MM.1S (cell line): ENCODE measurements around the gene SOHLH2.

ENCODE experiments used
- DNase-seq: peaks from one replicate; pipeline ENCODE4 v3.0.0-alpha.2; 2015
- H2AFZ ChIP-seq: fragments of 300-600 bp; sonication (generic); 2 replicates; pipeline ENCODE4 v1.6.0; 2016; ENCODE audit warnings: antibody characterized with exemption, low read length
- H3F3A ChIP-seq: fragments of 300-600 bp; sonication (generic); 2 replicates; pipeline ENCODE4 v1.6.1; 2016; ENCODE audit warnings: mild to moderate bottlenecking, antibody characterized with exemption, low read length, moderate library complexity, mixed read lengths; ENCODE audit not compliant: insufficient read depth
- H3K27ac ChIP-seq: fragments of 300-600 bp; sonication (generic); 2 replicates; pipeline ENCODE4 v1.5.1; 2016; ENCODE audit warnings: mild to moderate bottlenecking, low read length
- H3K27me3 ChIP-seq: fragments of 300-600 bp; sonication (generic); replicated peaks from 2 replicates; pipeline ENCODE4 v1.6.0; 2016; ENCODE audit warnings: low read length; ENCODE audit not compliant: insufficient read depth
- H3K36me3 ChIP-seq: fragments of 300-600 bp; sonication (generic); replicated peaks from 2 replicates; pipeline ENCODE4 v1.6.1; 2016; ENCODE audit warnings: mild to moderate bottlenecking, low read length, mixed read lengths; ENCODE audit not compliant: insufficient read depth
- H3K4me1 ChIP-seq: fragments of 300-600 bp; sonication (generic); 2 replicates; pipeline ENCODE4 v1.6.1; 2016; ENCODE audit warnings: low read length, mixed read lengths
- H3K4me2 ChIP-seq: fragments of 300-600 bp; sonication (generic); 2 replicates; pipeline ENCODE4 v1.6.0; 2016; ENCODE audit warnings: low read depth, low read length
- H3K4me3 ChIP-seq: fragments of 300-600 bp; sonication (generic); 2 replicates; pipeline ENCODE4 v1.5.1; 2016; ENCODE audit warnings: low read length, mixed read lengths
- H3K79me2 ChIP-seq: fragments of 300-600 bp; sonication (generic); 2 replicates; pipeline ENCODE4 v1.6.1; 2016; ENCODE audit warnings: mixed run types, low read length, mixed read lengths
- H3K9ac ChIP-seq: fragments of 300-600 bp; sonication (generic); 2 replicates; pipeline ENCODE4 v1.6.1; 2016; ENCODE audit warnings: low read length, mixed read lengths
- H3K9me2 ChIP-seq: fragments of 300-600 bp; sonication (generic); replicated peaks from 2 replicates; pipeline ENCODE4 v1.6.1; 2016; ENCODE audit warnings: mild to moderate bottlenecking, low read length, mixed read lengths; ENCODE audit not compliant: insufficient read depth
- H3K9me3 ChIP-seq: fragments of 300-600 bp; sonication (generic); replicated peaks from 2 replicates; pipeline ENCODE4 v1.6.1; 2016; ENCODE audit warnings: mild to moderate bottlenecking, low read length, mixed read lengths; ENCODE audit not compliant: insufficient read depth
- H4K20me1 ChIP-seq: fragments of 300-600 bp; sonication (generic); 2 replicates; pipeline ENCODE4 v1.6.1; 2016; ENCODE audit warnings: mild to moderate bottlenecking, low read length, moderate library complexity, mixed read lengths; ENCODE audit not compliant: insufficient read depth
- CTCF ChIP-seq: fragments of 300-600 bp; sonication (generic); IDR thresholded peaks from 2 replicates; pipeline ENCODE4 v1.5.1; 2016; ENCODE audit warnings: antibody characterized with exemption, low read length, mixed read lengths
- EZH2 ChIP-seq: fragments of 300-600 bp; sonication (generic); optimal IDR thresholded peaks from 2 replicates; pipeline ENCODE3; 2017; ENCODE audit warnings: low read depth, mild to moderate bottlenecking, antibody characterized with exemption, low read length, mixed read lengths
- EZH2phosphoT487 ChIP-seq: fragments of 300-600 bp; sonication (generic); IDR thresholded peaks from 2 replicates; pipeline ENCODE4 v1.6.1; 2018; ENCODE audit warnings: antibody characterized with exemption, low read length

Gene SOHLH2

DNA sequence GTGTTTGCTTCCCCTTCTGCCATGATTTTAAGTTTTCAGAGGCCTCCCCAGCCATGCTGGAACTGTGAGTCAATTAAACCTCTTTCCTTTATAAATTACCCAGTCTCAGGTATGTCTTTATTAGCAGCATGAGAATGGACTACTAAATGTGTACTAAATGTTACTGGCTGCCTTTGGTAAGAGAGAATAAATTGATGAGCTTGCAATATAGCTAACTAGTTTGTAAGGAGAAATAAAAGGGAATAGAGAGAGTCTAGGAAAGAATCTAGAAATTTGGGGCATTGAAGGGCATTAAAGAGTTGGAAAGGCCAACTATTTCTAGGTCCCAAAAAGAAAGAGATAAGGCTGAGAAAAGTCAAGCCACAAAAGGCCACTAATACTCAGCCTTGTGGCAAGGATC is 5.5 kb upstream of the SOHLH2 start:
- H3K4me1 ChIP-seq: peaks cover 39% of the 10 kb centered on the region
- H3K27me3 ChIP-seq: no peaks in the 10 kb centered on the region
- no peaks in the 10 kb centered on the region for H3K36me3 ChIP-seq
- no peak overlapping the region for H3K9ac ChIP-seq
- peaks cover 25% of the 10 kb centered on the region for H3F3A ChIP-seq
- no peak overlapping the region for H3K4me3 ChIP-seq
- no peaks in the 10 kb centered on the region for H3K9me2 ChIP-seq
- DNase-seq: no peak
- no peaks in the 10 kb centered on the region for H4K20me1 ChIP-seq
- no peak overlapping the region for H2AFZ ChIP-seq
- H3K27ac ChIP-seq: no peak overlapping the region
- no peak overlapping the region for H3K4me2 ChIP-seq
- no peak for TF ChIP-seq EZH2
- TF ChIP-seq EZH2phosphoT487: no peak
- no peak for TF ChIP-seq CTCF
- H3K9me3 ChIP-seq: no peaks in the 10 kb centered on the region
- no peaks in the 10 kb centered on the region for H3K79me2 ChIP-seq

GRCh38 chr13:36217456-36217855 is 3.1 kb upstream of the SOHLH2 start:
- peak overlapping the region; percentile 30; the same call in 1 of the 2 replicates for H3K4me2 ChIP-seq

DNA sequence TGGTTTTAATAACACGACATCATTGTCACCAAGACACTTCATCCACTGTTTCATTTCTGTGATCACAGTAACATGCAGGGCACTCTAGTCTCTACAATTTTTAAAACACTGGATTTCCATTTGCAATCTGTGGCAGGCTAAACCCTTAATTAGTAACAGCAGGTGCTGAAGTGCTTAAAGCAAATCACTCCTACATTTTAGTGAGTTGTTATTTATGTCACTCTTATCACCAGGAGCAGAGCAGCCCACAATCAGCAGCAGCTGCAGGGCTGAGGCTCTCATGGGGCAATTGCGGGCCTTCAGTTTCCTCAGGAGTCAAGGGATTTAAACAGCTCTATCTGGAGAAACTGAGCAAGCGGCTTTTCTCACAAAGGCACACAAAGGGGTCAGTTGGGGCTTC is 1.6 kb downstream of the SOHLH2 start:
- peaks cover 9% of the 10 kb centered on the region for H3F3A ChIP-seq
- no peak overlapping the region for H3K27ac ChIP-seq
- no peaks in the 10 kb centered on the region for H3K9me2 ChIP-seq
- H4K20me1 ChIP-seq: no peaks in the 10 kb centered on the region
- TF ChIP-seq EZH2phosphoT487: no peak
- TF ChIP-seq EZH2: no peak
- TF ChIP-seq CTCF: no peak
- H2AFZ ChIP-seq: no peak overlapping the region
- H3K27me3 ChIP-seq: no peaks in the 10 kb centered on the region
- no peaks in the 10 kb centered on the region for H3K36me3 ChIP-seq
- no peak overlapping the region for H3K9ac ChIP-seq
- peaks cover 10% of the 10 kb centered on the region for H3K4me1 ChIP-seq
- H3K79me2 ChIP-seq: no peaks in the 10 kb centered on the region
- H3K4me2 ChIP-seq: no peak overlapping the region
- H3K4me3 ChIP-seq: no peak overlapping the region
- H3K9me3 ChIP-seq: no peaks in the 10 kb centered on the region
- no peak for DNase-seq

More at GRCh38 chr13:36217456-36217855, 3.1 kb upstream of the SOHLH2 start:
- DNase-seq: peak; percentile 80
- H3K4me1 ChIP-seq: peaks cover 31% of the 10 kb centered on the region
- H3K36me3 ChIP-seq: no peaks in the 10 kb centered on the region
- H2AFZ ChIP-seq: no peak overlapping the region
- H3K9ac ChIP-seq: peak overlapping the region; percentile 26; the same call in 1 of the 2 replicates
- H3K9me2 ChIP-seq: no peaks in the 10 kb centered on the region
- no peak overlapping the region for H3K4me3 ChIP-seq
- H3K79me2 ChIP-seq: no peaks in the 10 kb centered on the region
- no peak for TF ChIP-seq EZH2
- no peak for TF ChIP-seq CTCF
- no peak for TF ChIP-seq EZH2phosphoT487
- H4K20me1 ChIP-seq: no peaks in the 10 kb centered on the region
- H3K9me3 ChIP-seq: no peaks in the 10 kb centered on the region
- peaks cover 20% of the 10 kb centered on the region for H3F3A ChIP-seq
- H3K27ac ChIP-seq: peak overlapping the region; percentile 76
- no peaks in the 10 kb centered on the region for H3K27me3 ChIP-seq
